Parathyroid adenoma (tissue), 2 donors: ENCODE measurements around the gene EXOC3L1.
A peak's percentile ranks its signal among the peaks of the same experiment; 100 is the strongest.

Experiments
- H2AFZ ChIP-seq: fragments of 300-600 bp; sonication (generic); one replicate; pipeline ENCODE4 v1.7.0; 2017; ENCODE audit warnings: antibody characterized with exemption, mild to moderate bottlenecking
- H3K27ac ChIP-seq: fragments of 300-600 bp; sonication (generic); one replicate; pipeline ENCODE4 v1.7.0; 2017
- H3K27me3 ChIP-seq: fragments of 300-600 bp; sonication (generic); one replicate; pipeline ENCODE4 v1.7.0; 2017; ENCODE audit warnings: low read length; ENCODE audit not compliant: control insufficient read depth, insufficient read depth
- H3K36me3 ChIP-seq: fragments of 300-600 bp; sonication (generic); one replicate; pipeline ENCODE4 v1.7.0; 2017; ENCODE audit warnings: low read length; ENCODE audit not compliant: control insufficient read depth, insufficient read depth
- H3K4me1 ChIP-seq: fragments of 300-600 bp; sonication (generic); one replicate; pipeline ENCODE4 v1.7.0; 2017; ENCODE audit warnings: control low read depth
- H3K4me2 ChIP-seq: fragments of 300-600 bp; sonication (generic); one replicate; pipeline ENCODE4 v1.7.0; 2017; ENCODE audit warnings: low read length
- H3K4me3 ChIP-seq: fragments of 300-600 bp; sonication (generic); one replicate; pipeline ENCODE4 v1.7.0; 2017; ENCODE audit warnings: low read depth, low read length
- H3K79me2 ChIP-seq: fragments of 300-600 bp; sonication (generic); one replicate; pipeline ENCODE4 v1.7.0; 2017; ENCODE audit warnings: control low read depth
- H3K9ac ChIP-seq: fragments of 300-600 bp; sonication (generic); one replicate; pipeline ENCODE4 v1.7.0; 2017; ENCODE audit warnings: mild to moderate bottlenecking
- H3K9me3 ChIP-seq: fragments of 300-600 bp; sonication (generic); one replicate; pipeline ENCODE4 v1.7.0; 2017; ENCODE audit warnings: low read length; ENCODE audit not compliant: control insufficient read depth
- CTCF ChIP-seq: fragments of 300-600 bp; sonication (generic); IDR thresholded peaks from one replicate; pipeline ENCODE4 v1.7.0; 2017; ENCODE audit warnings: antibody characterized with exemption, mild to moderate bottlenecking
- donor health status: primary hyperparathyroidism.

Gene EXOC3L1

GRCh38 chr16:67182288-67182687 is 7.6 kb downstream of the EXOC3L1 start:
- TF ChIP-seq CTCF, result no peak
- Histone ChIP-seq H3K27ac (peak overlapping the region; percentile 96), H3K4me1 (peaks cover 23% of the 10 kb centered on the region)

GRCh38 chr16:67181346-67181745 is 8.6 kb downstream of the EXOC3L1 start:
- Histone ChIP-seq H3K9me3 (no peaks in the 10 kb centered on the region), H3K27me3 (no peaks in the 10 kb centered on the region), H3K4me1 (peaks cover 23% of the 10 kb centered on the region), H3K36me3 (no peaks in the 10 kb centered on the region), H3K4me2 (no peak overlapping the region), H3K79me2 (no peaks in the 10 kb centered on the region), H2AFZ (no peak overlapping the region), H3K27ac (no peak overlapping the region), H3K9ac (no peak overlapping the region), H3K4me3 (no peak overlapping the region)
- TF ChIP-seq CTCF, result no peak

More at GRCh38 chr16:67182288-67182687, 7.6 kb downstream of the EXOC3L1 start:
- no peaks in the 10 kb centered on the region for H3K27me3 ChIP-seq
- H3K9ac ChIP-seq, result no peak overlapping the region
- no peak overlapping the region for H3K4me3 ChIP-seq
- H3K9me3 ChIP-seq, result no peaks in the 10 kb centered on the region
- H3K79me2 ChIP-seq, result no peaks in the 10 kb centered on the region
- H3K36me3 ChIP-seq, result no peaks in the 10 kb centered on the region
- no peak overlapping the region for H2AFZ ChIP-seq
- H3K4me2 ChIP-seq, result no peak overlapping the region

GRCh38 chr16:67180166-67180565 is 9.8 kb downstream of the EXOC3L1 start:
- H3K9ac ChIP-seq, result no peak overlapping the region
- H3K9me3 ChIP-seq, result no peaks in the 10 kb centered on the region
- no peak overlapping the region for H2AFZ ChIP-seq
- H3K4me1 ChIP-seq, result peaks cover 16% of the 10 kb centered on the region
- no peak overlapping the region for H3K27ac ChIP-seq
- H3K79me2 ChIP-seq, result no peaks in the 10 kb centered on the region
- no peak overlapping the region for H3K4me3 ChIP-seq
- H3K4me2 ChIP-seq, result no peak overlapping the region
- H3K36me3 ChIP-seq, result no peaks in the 10 kb centered on the region
- H3K27me3 ChIP-seq, result no peaks in the 10 kb centered on the region
- no peak for TF ChIP-seq CTCF

- Histone ChIP-seq H3K4me1 (peaks cover 12% of the 10 kb centered on the region), H2AFZ (no peak overlapping the region), H3K9ac (no peak overlapping the region), H3K27me3 (no peaks in the 10 kb centered on the region), H3K79me2 (no peaks in the 10 kb centered on the region), H3K9me3 (no peaks in the 10 kb centered on the region), H3K36me3 (no peaks in the 10 kb centered on the region), H3K27ac (no peak overlapping the region), H3K4me3 (no peak overlapping the region), H3K4me2 (no peak overlapping the region)
- no peak for TF ChIP-seq CTCF
Observed at GRCh38 chr16:67179421-67180080, 10.4 kb downstream of the EXOC3L1 start.
